Measurements from ENCODE around the gene RHOA. TPM values are rescaled to one million over a fixed set of nuclear protein-coding genes. Genes with fewer than 3 reads are reported as not detected.

The RHOA gene
- polyA plus RNA-seq, 1 experiment, result 549 TPM

GRCh38 chr3:49412632-49413337, 1.0 kb upstream of the RHOA start:
- Histone ChIP-seq H3K36me3 (ENCODE audit: control insufficient read depth, insufficient read depth, low read length) (peaks cover 11% of the 10 kb centered on the region), H3K4me3 (ENCODE audit: low read depth, low read length) (peak overlapping the region; percentile 75), H3K27me3 (ENCODE audit: control insufficient read depth, insufficient read depth, low read length) (no peaks in the 10 kb centered on the region)
- ChIA-PET POLR2A (no interaction called here), CTCF (interaction anchor here (1.0 to 1.4 kb wide), 3 partner anchors 25 to 86 kb away, joined by 3 read pairs; no protein-coding TSS in a partner anchor)
- no peak for DNase-seq (ENCODE audit: low read depth)
- TF ChIP-seq CTCF (IDR thresholded peaks at IDR 0.05; ENCODE audit: insufficient read depth, low read depth, low read length), result no peak

GRCh38 chr3:49411535-49411967, 225 bp downstream of the RHOA start:
- ChIA-PET CTCF (interaction anchor here (0.9 to 1.4 kb wide), 2 partner anchors 23 to 71 kb away, joined by 3 to 5 read pairs; partner anchors contain the start of gene USP4), POLR2A (interaction anchor here (0.6 to 0.8 kb wide), 4 partner anchors 17 to 306 kb away, joined by 3 to 6 read pairs (median 4); partner anchors contain the start of gene NICN1)
- no peak for DNase-seq (ENCODE audit: low read depth)
- H3K36me3 ChIP-seq (ENCODE audit: control insufficient read depth, insufficient read depth, low read length), result peaks cover 4% of the 10 kb centered on the region
- TF ChIP-seq CTCF (IDR thresholded peaks at IDR 0.05; ENCODE audit: insufficient read depth, low read depth, low read length), result no peak
- H3K4me3 ChIP-seq (ENCODE audit: low read depth, low read length), result peak overlapping the region; percentile 81
- H3K27me3 ChIP-seq (ENCODE audit: control insufficient read depth, insufficient read depth, low read length), result no peaks in the 10 kb centered on the region

- peak overlapping the region; percentile 81 for H3K4me3 ChIP-seq (ENCODE audit: low read depth, low read length)
- TF ChIP-seq CTCF (IDR thresholded peaks at IDR 0.05; ENCODE audit: insufficient read depth, low read depth, low read length), result no peak
- DNase-seq (ENCODE audit: low read depth), result no peak
- ChIA-PET CTCF (interaction anchor here (1.4 kb wide), 1 partner anchor 23 kb away, joined by 3 read pairs; no protein-coding TSS in a partner anchor), POLR2A (interaction anchor here (0.6 kb wide), 1 partner anchor 71 kb away, joined by 3 read pairs; no protein-coding TSS in a partner anchor)
- H3K27me3 ChIP-seq (ENCODE audit: control insufficient read depth, insufficient read depth, low read length), result no peaks in the 10 kb centered on the region
- H3K36me3 ChIP-seq (ENCODE audit: control insufficient read depth, insufficient read depth, low read length), result peaks cover 3% of the 10 kb centered on the region
Measured at GRCh38 chr3:49410846-49411534, 786 bp downstream of the RHOA start.

- ChIA-PET POLR2A (no interaction called here), CTCF (no interaction called here)
- peak overlapping the region; percentile 81 for H3K4me3 ChIP-seq (ENCODE audit: low read depth, low read length)
- H3K27me3 ChIP-seq (ENCODE audit: control insufficient read depth, insufficient read depth, low read length), result no peaks in the 10 kb centered on the region
- DNase-seq (ENCODE audit: low read depth), result no peak
- H3K36me3 ChIP-seq (ENCODE audit: control insufficient read depth, insufficient read depth, low read length), result peaks cover 3% of the 10 kb centered on the region
- TF ChIP-seq CTCF (IDR thresholded peaks at IDR 0.05; ENCODE audit: insufficient read depth, low read depth, low read length), result no peak
Measured at GRCh38 chr3:49410066-49410845, 1.5 kb downstream of the RHOA start.
